ENCODE data around the gene SLC2A4RG. TPM values are rescaled to one million over a fixed set of nuclear protein-coding genes. Genes with fewer than 3 reads are reported as not detected.

SLC2A4RG gene
- total and polyA plus RNA-seq, 2 donors (not counting 3 experiments of a cell fraction or from before 2014, with no cell fraction given), result 41.7 to 69.4 TPM

DNA sequence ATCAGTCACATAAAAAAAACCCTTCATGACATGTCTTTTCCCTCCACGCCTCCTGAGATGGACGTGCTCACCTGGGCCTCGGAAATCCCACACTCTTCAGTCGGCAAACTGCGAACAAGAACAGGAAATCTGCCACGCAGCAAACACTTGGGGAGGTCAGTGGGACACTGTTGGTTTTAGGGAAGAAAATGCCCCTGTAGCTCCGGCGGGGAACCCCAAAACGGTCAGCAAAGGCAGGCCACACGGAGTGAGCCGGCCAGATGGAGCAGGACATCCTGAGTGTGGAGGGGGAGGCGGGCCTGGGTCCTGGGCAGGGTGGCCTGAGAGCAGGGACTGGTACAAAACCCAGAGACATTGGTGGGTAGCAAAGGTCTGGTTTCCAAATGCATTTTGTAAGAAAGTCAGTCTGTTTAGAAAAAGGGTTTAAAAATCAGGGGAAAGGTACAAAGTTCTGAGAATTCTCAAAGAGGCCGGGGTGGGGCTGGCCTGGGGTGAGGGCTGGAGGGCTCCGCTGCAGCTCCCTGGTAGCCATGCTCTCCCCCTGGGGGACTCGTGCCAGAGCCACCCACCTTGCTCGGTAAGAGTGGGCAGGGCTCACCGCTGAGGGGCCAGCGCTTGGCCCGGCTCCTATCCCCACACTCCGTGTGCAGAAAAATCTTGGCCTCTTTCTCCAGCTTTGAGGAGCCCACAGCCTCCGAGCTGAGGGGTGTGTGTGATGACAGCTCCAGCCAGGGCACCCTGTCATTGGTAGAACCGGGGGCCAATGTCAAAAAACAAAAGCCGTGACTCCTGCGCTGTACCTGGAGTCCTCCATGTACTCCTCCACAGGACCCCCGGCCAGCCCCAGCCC is 5.2 kb downstream of the SLC2A4RG start:
- Histone ChIP-seq H3K27ac (ENCODE audit: insufficient read depth, low read depth, low read length) (no peak overlapping the region), H3K36me3 (ENCODE audit: control insufficient read depth in 2 of 2, extremely low read depth in 1 of 2, insufficient read depth in 2 of 2, low read length in 2 of 2) (peaks cover 0 to 19% of the 10 kb centered on the region in 2 experiments), H3K4me2 (ENCODE audit: insufficient read depth, low read length) (no peak overlapping the region), H3K9me3 (replicated peaks; ENCODE audit: control insufficient read depth, insufficient read depth, low read length) (no peaks in the 10 kb centered on the region), H3K9me1 (replicated peaks; ENCODE audit: control insufficient read depth, extremely low read depth, insufficient read depth, low read length) (no peaks in the 10 kb centered on the region), H3K79me2 (ENCODE audit: control insufficient read depth, insufficient read depth, low read length) (no peaks in the 10 kb centered on the region), H3K27me3 (ENCODE audit: control insufficient read depth in 2 of 2, insufficient read depth in 2 of 2, low read length in 2 of 2) (no peaks in the 10 kb centered on the region), H3K9ac (replicated peaks; ENCODE audit: extremely low read depth, insufficient read depth, low read length) (no peak overlapping the region), H3K4me3 (replicated peaks in 1 of 3; ENCODE audit: insufficient read depth in 1 of 3, low read depth in 1 of 3, low read length in 3 of 3) (no peak overlapping the region), H3K4me1 (ENCODE audit: control insufficient read depth, extremely low read depth, insufficient read depth, low read length) (peaks cover 9% of the 10 kb centered on the region), H4K20me1 (replicated peaks; ENCODE audit: control insufficient read depth, extremely low read depth, insufficient read depth, low read length) (no peaks in the 10 kb centered on the region), H2AFZ (ENCODE audit: low read depth, low read length) (no peak overlapping the region)
- FAIRE-seq, result no peak
- intact Hi-C loops (cut with micrococcal nuclease), result no loop called here
- BruUV-seq (replicated peaks), result no TSS peak
- no peak for DNase-seq (ENCODE audit: low read depth, low spot score)
- ChIA-PET POLR2A (no interaction called here), CTCF (interaction anchor here (1.2 kb wide), 1 partner anchor 114 kb away, joined by 4 read pairs; no protein-coding TSS in a partner anchor)
- dilution Hi-C loops (cut with MboI; ENCODE audit: extremely low pct_ligation_motif_present, low sequenced_read_pairs), result no loop called here
- TF ChIP-seq POLR2A (IDR thresholded peaks at IDR 0.05; ENCODE audit: low read depth, low read length), result no peak
- peak; percentile 27 for TF ChIP-seq POLR2AphosphoS5 (IDR thresholded peaks at IDR 0.05; ENCODE audit: insufficient read depth, low read depth, low read length)

DNA sequence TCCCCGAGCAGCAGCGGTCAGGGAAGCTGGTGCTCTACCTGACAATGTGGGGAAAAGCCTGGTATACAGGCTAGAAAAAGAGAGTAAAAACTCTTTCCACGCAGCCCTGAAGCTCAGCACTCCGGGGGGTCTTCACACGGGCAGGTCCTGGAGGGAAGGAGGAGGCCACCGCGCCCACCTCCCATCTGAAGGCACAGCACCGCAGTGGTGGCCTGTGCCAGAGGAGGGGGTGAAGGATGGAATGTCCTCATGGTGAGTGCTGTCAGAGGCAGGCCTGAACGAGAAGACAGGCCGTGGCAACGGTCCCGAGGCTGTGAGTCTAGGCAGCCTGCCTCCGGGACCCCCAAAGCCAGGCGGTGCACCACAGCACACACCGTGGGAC is 5.8 kb downstream of the SLC2A4RG start:
- H3K79me2 ChIP-seq (ENCODE audit: control insufficient read depth, insufficient read depth, low read length), result no peaks in the 10 kb centered on the region
- H3K9ac ChIP-seq (replicated peaks; ENCODE audit: extremely low read depth, insufficient read depth, low read length), result no peak overlapping the region
- BruUV-seq (replicated peaks), result no TSS peak
- no peak for FAIRE-seq
- no peak for DNase-seq (ENCODE audit: low read depth, low spot score)
- intact Hi-C loops (cut with micrococcal nuclease), result no loop called here
- no peaks in the 10 kb centered on the region for H3K27me3 ChIP-seq (ENCODE audit: control insufficient read depth in 2 of 2, insufficient read depth in 2 of 2, low read length in 2 of 2)
- H3K4me1 ChIP-seq (ENCODE audit: control insufficient read depth, extremely low read depth, insufficient read depth, low read length), result peaks cover 9% of the 10 kb centered on the region
- CTCF ChIA-PET, result interaction anchor here (1.2 kb wide), 1 partner anchor 113 kb away, joined by 4 read pairs; no protein-coding TSS in a partner anchor
- no peak overlapping the region for H3K4me3 ChIP-seq (replicated peaks in 1 of 3; ENCODE audit: insufficient read depth in 1 of 3, low read depth in 1 of 3, low read length in 3 of 3)
- TF ChIP-seq GATA2 (IDR thresholded peaks at IDR 0.05; ENCODE audit: insufficient read depth, insufficient read length, low read depth, low read length) (no peak), POLR2A (IDR thresholded peaks at IDR 0.05; ENCODE audit: low read depth, low read length) (no peak), MYC (IDR thresholded peaks at IDR 0.05; ENCODE audit: low read depth, low read length) (no peak), POLR2AphosphoS5 (IDR thresholded peaks at IDR 0.05; ENCODE audit: insufficient read depth, low read depth, low read length) (no peak), JUN (IDR thresholded peaks at IDR 0.05; ENCODE audit: borderline replicate concordance, insufficient read depth, insufficient read length, low read depth) (no peak), EZH2 (IDR thresholded peaks at IDR 0.05; ENCODE audit: borderline replicate concordance, low read depth, low read length, severe bottlenecking) (no peak), FOS (IDR thresholded peaks at IDR 0.05; ENCODE audit: borderline replicate concordance, insufficient read depth, low read length) (no peak)
- TF ChIP-seq, protein P1, sequence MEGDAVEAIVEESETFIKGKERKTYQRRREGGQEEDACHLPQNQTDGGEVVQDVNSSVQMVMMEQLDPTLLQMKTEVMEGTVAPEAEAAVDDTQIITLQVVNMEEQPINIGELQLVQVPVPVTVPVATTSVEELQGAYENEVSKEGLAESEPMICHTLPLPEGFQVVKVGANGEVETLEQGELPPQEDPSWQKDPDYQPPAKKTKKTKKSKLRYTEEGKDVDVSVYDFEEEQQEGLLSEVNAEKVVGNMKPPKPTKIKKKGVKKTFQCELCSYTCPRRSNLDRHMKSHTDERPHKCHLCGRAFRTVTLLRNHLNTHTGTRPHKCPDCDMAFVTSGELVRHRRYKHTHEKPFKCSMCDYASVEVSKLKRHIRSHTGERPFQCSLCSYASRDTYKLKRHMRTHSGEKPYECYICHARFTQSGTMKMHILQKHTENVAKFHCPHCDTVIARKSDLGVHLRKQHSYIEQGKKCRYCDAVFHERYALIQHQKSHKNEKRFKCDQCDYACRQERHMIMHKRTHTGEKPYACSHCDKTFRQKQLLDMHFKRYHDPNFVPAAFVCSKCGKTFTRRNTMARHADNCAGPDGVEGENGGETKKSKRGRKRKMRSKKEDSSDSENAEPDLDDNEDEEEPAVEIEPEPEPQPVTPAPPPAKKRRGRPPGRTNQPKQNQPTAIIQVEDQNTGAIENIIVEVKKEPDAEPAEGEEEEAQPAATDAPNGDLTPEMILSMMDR (IDR thresholded peaks at IDR 0.05; ENCODE audit: extremely low read depth in 1 of 2, insufficient read depth in 1 of 2, low read depth in 1 of 2, low read length in 2 of 2), result no peak
- TF ChIP-seq, protein P2, sequence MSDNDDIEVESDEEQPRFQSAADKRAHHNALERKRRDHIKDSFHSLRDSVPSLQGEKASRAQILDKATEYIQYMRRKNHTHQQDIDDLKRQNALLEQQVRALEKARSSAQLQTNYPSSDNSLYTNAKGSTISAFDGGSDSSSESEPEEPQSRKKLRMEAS (IDR thresholded peaks at IDR 0.05; ENCODE audit: insufficient read depth, insufficient read length), result no peak
- H3K4me2 ChIP-seq (ENCODE audit: insufficient read depth, low read length), result no peak overlapping the region
- dilution Hi-C loops (cut with MboI; ENCODE audit: extremely low pct_ligation_motif_present, low sequenced_read_pairs), result no loop called here
- H3K27ac ChIP-seq (ENCODE audit: insufficient read depth, low read depth, low read length), result no peak overlapping the region
- peaks cover 0 to 19% of the 10 kb centered on the region in 2 experiments for H3K36me3 ChIP-seq (ENCODE audit: control insufficient read depth in 2 of 2, extremely low read depth in 1 of 2, insufficient read depth in 2 of 2, low read length in 2 of 2)
- no peak overlapping the region for H2AFZ ChIP-seq (ENCODE audit: low read depth, low read length)
- H3K9me1 ChIP-seq (replicated peaks; ENCODE audit: control insufficient read depth, extremely low read depth, insufficient read depth, low read length), result no peaks in the 10 kb centered on the region
- POLR2A ChIA-PET, result no interaction called here
- H4K20me1 ChIP-seq (replicated peaks; ENCODE audit: control insufficient read depth, extremely low read depth, insufficient read depth, low read length), result no peaks in the 10 kb centered on the region
- H3K9me3 ChIP-seq (replicated peaks; ENCODE audit: control insufficient read depth, insufficient read depth, low read length), result no peaks in the 10 kb centered on the region
